M059J (cell line): ENCODE measurements around the gene RALGAPA1. TPM values are rescaled to one million over a fixed set of nuclear protein-coding genes. Genes with fewer than 3 reads are reported as not detected.
"Not testable (repeated sequence)": the region's sequence is repeated elsewhere in the genome, so short reads cannot be mapped to it uniquely, and the experiment has no call there.

Experiments used
- DNase-seq: peaks from one replicate; pipeline ENCODE4 v3.0.0-alpha.2; 2012; ENCODE audit warnings: low read depth
- total RNA-seq: library from RNA; depleted of rRNA; stranded (reverse); fragments of >200 nt; shearing (Covaris generic); gene quantifications from 2 replicates; pipeline ENCODE4 v1.2.3, GENCODE V29; 2014

Gene RALGAPA1
- total RNA-seq, 1 experiment from 2014 or later = 13.4 TPM

- not testable (repeated sequence) for DNase-seq
Measured at GRCh38 chr14:35626947-35627346, 182.1 kb downstream of the RALGAPA1 start.

GRCh38 chr14:35621996-35622395 is 187.1 kb downstream of the RALGAPA1 start:
- DNase-seq = not testable (repeated sequence)

GRCh38 chr14:35619998-35620397 is 189.1 kb downstream of the RALGAPA1 start:
- DNase-seq = not testable (repeated sequence)

GRCh38 chr14:35619461-35619860 is 189.6 kb downstream of the RALGAPA1 start:
- not testable (repeated sequence) for DNase-seq

GRCh38 chr14:35617500-35617899 is 191.6 kb downstream of the RALGAPA1 start:
- no peak for DNase-seq

- DNase-seq = no peak
Measured at GRCh38 chr14:35607380-35607779, 201.7 kb downstream of the RALGAPA1 start.

GRCh38 chr14:35600253-35600652 is 208.8 kb downstream of the RALGAPA1 start:
- DNase-seq = no peak

- no peak for DNase-seq
Measured at GRCh38 chr14:35594616-35595015, 214.5 kb downstream of the RALGAPA1 start.

- not testable (repeated sequence) for DNase-seq
Measured at GRCh38 chr14:35587373-35587772, 221.7 kb downstream of the RALGAPA1 start.

- no peak for DNase-seq
Measured at GRCh38 chr14:35578639-35579038, 230.5 kb downstream of the RALGAPA1 start.

GRCh38 chr14:35578135-35578534 is 231.0 kb downstream of the RALGAPA1 start:
- no peak for DNase-seq

- DNase-seq = no peak
Measured at GRCh38 chr14:35576856-35577255, 232.2 kb downstream of the RALGAPA1 start.

- DNase-seq = no peak
Measured at GRCh38 chr14:35576260-35576659, 232.8 kb downstream of the RALGAPA1 start.

GRCh38 chr14:35573911-35574310 is 235.2 kb downstream of the RALGAPA1 start:
- DNase-seq = no peak

GRCh38 chr14:35571598-35571997 is 237.5 kb downstream of the RALGAPA1 start:
- DNase-seq = no peak

- no peak for DNase-seq
Measured at GRCh38 chr14:35565871-35566464, 243.1 kb downstream of the RALGAPA1 start.

- DNase-seq = no peak
Measured at GRCh38 chr14:35558680-35559079, 250.4 kb downstream of the RALGAPA1 start.

- no peak for DNase-seq
Measured at GRCh38 chr14:35557221-35557747, 251.8 kb downstream of the RALGAPA1 start.

- no peak for DNase-seq
Measured at GRCh38 chr14:35556548-35556947, 252.5 kb downstream of the RALGAPA1 start.

GRCh38 chr14:35553808-35554207 is 255.3 kb downstream of the RALGAPA1 start:
- DNase-seq = peak; percentile 30

GRCh38 chr14:35551081-35551480 is 258.0 kb downstream of the RALGAPA1 start:
- no peak for DNase-seq

- DNase-seq = no peak
Measured at GRCh38 chr14:35549551-35549950, 259.5 kb downstream of the RALGAPA1 start.

- no peak for DNase-seq
Measured at GRCh38 chr14:35543006-35543405, 266.1 kb downstream of the RALGAPA1 start.

- no peak for DNase-seq
Measured at GRCh38 chr14:35539969-35540368, 269.1 kb downstream of the RALGAPA1 start.
